OCI-M2 (cell line): ENCODE results near the gene GOLGA6A.
"Not testable (repeated sequence)": the region's sequence is repeated elsewhere in the genome, so short reads cannot be mapped to it uniquely, and the experiment has no call there.

Experiments
- DNase-seq: peaks from one replicate; lab custom pipeline; 2025; ENCODE audit not compliant: unreplicated experiment; lab: John Stamatoyannopoulos, UW

Gene GOLGA6A

DNA sequence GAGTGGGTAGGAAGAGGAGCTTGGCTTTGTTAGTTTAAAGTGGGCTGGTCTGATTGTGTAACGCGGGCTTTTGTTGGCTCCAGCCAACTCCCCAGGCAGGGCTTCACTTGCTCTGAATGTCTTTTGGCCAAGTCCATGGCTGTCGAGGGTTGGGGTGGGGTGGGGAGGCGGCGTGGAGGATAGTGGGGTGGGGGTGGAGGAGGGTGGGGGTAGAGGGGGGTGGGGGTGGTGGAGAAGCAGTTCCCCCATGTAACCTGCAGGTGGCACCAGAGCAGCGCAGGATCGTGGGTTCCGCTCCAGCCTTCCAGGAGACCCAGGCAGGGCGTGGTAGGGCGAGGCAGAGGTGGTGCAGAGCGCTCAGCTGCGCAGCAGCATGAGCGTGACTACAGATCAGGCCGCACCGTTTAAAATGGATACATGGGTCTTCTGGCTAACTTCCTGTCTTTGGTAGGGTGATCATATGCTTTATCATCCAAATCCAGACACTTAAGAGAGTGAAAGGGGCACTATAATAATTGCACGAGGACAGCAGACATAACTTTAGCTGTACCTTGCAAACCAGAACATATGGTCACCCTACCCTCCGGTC lies 28.3 kb downstream of the GOLGA6A start:
- DNase-seq: no peak

DNA sequence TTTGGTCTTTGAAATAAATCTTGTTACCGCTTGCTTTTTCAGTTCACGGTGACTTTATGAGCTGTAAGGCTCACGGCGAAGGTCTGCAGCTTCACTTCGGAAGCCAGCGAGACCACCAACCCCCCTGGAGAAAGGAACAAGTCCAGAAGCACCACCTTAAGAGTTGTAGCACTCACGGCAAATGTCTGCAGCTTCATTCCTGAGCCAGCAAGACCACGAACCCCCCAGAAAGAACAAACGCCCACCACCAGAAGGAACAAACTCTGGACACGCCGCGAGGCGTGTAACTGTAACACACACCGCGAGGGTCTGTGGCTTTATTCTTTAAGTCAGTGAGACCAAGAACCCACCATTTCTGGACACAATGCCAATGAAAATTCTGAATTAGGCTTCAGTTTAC lies 28.8 kb downstream of the GOLGA6A start:
- DNase-seq: no peak

DNA sequence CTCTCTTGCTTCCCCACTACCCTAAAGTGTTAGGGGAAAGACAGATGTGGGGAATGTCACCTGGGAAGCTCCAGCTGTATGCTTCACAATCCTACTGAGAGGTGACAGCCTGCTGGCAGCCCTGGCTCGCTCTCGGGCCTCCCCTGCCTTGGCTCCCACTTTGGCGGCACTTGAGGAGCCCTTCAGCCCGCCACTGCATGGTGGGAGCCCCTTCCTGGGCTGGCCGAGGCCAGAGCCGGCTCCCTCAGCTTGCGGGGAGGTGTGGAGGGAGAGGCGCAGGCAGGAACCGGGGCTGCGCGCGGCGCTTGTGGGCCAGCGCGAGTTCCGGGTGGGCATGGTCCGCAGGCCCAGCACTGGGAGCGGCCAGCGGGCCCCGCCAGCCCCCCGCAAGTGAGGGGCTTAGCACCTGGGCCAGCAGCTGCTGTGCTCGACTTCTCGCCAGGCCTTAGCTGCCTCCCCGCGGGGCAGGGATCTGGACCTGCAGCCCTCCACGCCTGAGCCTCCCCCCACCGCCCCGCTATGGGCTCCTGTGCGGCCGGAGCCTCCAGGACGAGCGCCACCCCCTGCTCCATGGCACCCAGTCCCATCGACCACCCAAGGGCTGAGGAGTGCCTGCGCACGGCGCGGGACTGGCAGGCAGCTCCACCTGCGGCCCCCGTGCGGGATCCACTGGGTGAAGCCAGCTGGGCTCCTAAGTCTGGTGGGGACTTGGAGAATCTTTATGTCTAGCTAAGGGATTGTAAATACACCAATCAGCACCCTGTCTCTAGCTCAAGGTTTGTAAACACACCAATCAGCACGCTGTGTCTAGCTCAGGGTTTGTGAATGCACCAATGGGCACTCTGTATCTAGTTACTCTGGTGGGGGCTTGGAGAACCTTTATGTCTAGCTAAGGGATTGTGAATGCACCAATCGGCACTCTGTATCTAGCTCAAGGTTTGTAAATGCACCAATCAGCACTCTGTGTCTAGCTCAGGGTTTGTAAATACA lies 29.8 kb downstream of the GOLGA6A start:
- DNase-seq: not testable (repeated sequence)

DNA sequence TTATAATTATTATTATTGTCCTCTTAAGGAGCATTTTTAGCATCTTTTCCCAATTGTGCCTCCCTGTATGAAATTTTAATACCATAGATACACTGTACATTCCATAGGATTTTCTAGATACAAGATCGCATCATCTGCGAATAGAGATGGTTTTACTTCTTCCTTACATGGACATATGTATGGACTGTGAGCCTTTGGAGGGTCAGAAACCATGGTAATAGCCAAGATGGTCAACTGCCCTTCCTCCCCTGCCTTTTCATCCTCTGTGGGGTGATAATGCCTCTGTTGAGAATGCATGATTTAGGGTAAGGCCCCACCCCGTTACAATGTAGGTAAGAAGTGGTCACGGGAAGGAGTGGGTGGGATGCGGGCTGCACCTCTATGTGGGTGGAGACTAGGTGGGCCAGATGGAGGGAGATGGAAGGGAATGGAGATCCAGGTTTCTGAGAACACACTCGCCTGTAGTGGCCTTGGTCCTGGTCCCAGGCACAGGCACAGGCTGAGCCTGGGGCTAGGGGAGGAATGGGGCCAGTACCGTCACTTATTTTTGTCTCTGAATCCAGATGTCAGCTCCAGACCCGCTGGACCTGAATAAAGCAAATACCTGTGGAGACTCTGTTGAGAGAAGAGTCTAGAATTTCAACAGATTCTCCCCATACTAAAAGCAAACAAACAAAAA lies 31.7 kb downstream of the GOLGA6A start:
- no peak for DNase-seq

DNA sequence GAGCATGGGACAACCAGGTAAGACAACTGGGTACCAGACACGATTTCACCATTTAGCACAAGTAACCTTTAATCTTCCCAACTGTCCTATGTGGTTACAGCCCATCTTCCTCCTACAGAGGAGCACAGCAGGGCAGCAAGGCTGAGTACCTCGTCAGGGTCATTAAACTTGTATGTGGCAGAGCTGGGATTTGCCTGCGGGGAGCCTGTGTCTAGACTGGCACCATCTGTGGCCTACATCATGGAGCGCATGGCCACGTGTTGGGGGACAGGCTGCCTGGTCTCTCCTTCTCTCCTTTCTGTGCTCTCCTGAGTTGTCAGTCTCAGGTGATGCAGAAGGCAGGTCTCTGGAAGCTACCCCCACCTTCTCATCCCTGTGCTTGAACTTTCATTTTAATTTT lies 32.2 kb downstream of the GOLGA6A start:
- DNase-seq: no peak

DNA sequence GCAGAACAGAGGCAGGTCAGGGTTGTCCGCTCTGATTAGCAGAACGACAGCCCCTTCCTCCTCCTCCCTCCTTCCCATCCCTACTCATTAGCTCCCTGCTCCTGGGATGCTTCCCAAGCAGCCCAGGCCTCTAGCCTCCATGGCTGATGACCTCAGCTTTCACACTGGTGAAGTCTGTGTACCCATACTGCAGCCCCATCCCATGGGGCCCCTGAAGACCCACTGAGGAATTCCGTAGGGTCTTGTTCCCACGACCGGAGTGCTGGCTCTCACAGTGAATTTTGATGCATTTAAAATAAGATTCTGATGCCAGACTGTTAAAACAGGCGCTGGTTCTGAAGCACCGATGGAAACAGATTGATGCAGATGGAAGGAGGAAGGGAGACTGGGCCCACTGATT lies 36.1 kb downstream of the GOLGA6A start:
- DNase-seq: no peak

DNA sequence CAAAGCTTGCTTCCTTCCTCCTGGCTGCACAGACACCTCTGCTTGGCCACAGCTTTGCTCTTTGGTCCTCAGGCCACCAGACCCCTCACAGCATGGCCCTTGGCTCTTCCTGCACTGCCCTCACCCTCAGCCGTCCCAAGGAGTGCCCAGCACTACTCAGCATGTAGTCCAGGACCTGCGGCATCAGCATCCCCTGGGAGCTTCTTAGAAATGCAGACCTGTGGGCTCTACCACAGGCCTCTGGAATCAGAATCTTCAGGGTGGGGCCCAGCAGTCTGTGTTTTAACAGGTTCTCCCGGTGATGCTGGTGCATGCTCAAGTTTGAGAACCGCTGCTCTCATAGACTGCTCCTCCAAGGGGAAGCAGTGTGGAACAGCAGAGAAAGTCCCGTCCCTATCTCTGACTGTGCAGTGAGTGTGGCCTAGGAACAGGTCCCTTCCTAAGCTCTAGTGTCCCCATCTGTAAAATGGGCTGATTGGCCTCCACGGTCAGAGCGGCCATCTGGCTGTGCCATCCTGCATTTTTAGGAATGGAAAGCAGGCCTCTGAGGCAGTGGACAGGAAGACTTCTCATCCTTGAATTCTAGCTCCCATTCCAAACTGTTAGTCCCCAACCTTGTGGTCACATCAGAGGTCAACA lies 36.6 kb downstream of the GOLGA6A start:
- DNase-seq: no peak

DNA sequence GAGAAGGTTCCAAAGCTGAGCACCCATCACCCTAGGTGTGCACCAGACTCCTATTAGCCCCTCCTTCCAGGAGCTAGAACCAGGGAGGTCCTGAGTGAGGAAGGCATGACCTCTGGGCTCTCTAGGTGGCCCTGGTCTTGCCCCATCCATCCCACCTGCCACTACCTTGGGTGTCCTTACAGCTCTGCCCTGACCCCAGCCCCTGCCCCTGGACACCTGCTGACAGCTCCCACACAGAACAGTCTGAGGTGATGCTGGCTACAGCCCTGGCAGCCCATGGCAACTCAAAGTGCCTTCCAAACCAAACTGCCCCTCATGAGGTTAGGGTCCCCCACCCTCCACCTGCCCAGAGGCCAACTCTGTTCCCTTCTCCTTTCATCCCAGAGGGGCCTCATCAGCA lies 37.2 kb downstream of the GOLGA6A start:
- no peak for DNase-seq

DNA sequence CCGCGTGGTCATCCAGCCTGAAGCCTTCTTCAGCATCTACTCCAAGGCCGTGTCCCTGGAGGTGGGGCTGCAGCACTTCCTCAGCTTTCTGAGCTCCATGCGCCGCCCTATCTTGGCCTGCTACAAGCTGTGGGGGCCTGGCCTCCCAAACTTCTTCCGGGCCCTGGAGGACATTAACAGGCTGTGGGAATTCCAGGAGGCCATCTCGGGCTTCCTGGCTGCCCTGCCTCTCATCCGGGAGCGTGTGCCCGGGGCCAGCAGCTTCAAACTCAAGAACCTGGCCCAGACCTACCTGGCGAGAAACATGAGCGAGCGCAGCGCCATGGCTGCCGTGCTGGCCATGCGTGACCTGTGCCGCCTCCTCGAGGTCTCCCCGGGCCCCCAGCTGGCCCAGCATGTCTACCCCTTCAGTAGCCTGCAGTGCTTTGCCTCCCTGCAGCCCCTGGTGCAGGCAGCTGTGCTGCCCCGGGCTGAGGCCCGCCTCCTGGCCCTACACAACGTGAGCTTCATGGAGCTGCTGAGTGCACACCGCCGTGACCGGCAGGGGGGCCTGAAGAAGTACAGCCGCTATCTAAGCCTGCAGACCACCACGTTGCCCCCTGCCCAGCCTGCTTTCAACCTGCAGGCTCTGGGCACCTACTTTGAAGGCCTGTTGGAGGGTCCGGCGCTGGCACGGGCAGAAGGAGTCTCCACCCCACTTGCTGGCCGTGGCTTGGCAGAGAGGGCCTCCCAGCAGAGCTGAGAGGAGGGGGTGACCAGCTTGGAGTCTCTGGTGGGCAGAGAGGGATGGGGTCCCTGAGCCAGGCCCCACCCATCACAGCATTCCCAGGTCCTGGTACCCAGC lies 37.9 kb downstream of the GOLGA6A start:
- DNase-seq: no peak

DNA sequence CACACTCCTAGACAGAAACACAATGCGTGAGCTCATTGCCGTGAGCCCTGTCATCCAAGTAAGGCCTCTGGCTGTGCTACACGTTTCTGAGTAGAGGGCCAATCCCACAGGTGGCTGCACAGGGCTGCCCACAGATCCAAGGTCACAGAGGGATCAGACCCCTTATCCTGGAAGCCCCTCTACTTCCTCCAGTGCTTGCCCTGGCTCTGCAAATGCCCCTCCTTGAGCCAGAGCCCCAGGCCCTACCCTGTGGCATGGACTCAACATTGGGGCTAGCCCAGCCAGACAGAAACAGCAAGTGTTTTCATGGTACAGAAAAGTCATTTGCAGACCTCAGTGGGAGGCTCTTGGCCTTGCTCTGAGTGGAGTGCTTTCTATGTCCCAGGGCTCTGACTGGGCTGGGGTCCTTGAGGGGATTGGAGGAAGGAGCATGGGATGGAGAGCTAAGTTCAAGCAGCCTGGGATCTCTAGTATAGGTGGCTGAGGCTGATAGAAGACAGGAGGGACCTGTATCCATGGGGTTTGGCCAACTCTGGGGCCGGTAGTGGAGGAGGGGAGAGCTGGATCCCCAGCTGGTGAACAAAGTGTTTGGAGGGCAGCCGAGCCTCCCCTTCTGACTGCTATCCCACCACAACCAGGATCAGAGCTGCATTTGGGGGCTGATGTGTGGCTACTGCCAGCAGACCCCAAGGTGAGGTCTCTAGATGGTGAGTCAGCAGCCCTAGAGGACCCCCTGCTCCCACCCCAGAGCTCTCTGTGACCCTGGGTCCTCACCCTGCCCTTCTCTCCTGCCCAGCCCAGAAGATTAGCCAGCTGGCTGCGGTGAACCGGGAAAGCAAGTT lies 38.7 kb downstream of the GOLGA6A start:
- no peak for DNase-seq

DNA sequence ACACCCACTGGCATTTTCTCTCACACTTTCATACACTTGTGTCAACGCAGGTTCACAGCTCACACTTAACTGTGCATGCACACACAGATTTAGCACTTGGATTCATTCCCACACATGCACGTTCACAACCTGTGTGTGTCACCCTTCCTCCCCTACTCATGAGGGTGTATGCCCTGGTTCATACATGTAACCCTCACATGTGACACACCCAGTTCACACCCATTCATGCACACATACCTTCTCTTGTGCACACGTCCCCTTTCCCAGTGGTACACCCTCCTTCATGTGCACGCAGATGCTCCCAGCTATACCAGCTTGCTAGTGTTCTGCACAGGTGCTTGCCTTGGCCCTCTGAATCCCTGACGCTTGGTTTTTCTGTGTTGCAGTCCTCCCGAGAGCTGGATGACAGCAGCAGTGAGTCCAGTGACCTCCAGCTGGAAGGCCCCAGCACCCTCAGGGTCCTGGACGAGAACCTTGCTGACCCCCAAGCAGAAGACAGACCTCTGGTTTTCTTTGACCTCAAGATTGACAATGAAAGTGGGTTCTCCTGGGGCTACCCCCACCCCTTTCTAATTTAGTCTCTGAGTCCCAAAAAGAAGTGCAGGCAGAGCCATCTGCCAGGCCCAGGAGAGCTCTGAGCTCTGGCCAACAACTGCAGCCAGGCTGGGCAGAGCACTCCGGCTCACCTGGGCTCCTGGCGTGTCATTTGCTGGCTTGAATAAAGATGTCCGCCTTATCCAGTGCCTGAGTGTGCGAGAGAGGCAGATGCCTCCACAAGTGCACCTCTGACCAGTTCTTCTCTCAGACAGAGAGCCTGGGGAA lies 39.5 kb downstream of the GOLGA6A start:
- no peak for DNase-seq

DNA sequence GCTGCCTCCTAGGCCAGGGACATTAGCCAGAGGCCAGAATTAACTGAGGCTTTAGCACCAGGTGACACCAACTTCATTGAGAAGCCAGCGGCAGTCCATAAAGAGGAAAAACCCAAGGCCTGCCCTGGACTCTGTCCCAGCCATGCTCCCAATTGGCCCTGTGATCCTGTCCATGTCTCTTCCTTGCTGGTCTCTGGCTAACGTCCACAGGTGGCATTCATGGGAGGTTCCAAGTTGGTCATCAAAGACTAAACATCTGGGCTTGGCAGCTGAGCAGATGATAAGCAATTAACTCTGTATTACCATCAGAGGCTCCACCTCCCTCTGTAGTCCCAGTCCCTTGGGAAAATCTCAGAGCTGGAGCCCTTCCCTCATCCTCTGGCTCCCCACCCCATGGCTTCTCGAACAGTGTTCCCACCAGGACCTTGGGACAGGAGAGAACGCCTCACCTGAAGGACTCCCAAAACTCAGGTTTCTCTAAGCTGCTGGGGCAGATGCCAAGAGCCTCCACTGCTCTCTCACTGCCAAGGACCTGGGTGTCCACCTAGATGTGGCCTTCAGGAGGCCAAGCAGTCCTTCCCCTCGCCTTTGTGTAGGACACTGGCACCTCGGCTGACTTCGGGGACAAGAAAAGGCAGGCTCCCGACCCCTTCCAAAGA lies 40.4 kb downstream of the GOLGA6A start:
- DNase-seq: no peak

DNA sequence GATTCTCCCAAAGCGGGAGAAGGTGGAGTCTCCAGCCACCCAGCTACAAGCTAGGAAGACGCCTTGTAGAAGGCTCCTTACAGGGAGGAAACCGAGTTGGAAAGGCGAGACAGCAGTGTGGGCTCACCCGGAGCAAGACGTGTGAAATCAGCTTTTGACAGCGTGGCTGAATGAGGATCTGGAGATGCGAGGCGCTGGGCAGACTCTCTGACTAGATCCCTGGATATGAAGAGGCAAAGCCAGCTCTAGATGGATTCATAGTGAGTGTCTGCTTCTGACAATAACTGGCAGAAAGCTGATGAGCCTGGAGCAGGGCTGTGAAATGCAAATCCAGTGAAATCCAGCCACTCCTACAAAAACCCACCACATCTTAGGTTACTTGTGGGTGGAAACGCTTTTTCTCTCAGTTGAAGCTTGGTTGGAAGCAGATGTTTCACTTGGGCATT lies 41.0 kb downstream of the GOLGA6A start:
- DNase-seq: no peak

DNA sequence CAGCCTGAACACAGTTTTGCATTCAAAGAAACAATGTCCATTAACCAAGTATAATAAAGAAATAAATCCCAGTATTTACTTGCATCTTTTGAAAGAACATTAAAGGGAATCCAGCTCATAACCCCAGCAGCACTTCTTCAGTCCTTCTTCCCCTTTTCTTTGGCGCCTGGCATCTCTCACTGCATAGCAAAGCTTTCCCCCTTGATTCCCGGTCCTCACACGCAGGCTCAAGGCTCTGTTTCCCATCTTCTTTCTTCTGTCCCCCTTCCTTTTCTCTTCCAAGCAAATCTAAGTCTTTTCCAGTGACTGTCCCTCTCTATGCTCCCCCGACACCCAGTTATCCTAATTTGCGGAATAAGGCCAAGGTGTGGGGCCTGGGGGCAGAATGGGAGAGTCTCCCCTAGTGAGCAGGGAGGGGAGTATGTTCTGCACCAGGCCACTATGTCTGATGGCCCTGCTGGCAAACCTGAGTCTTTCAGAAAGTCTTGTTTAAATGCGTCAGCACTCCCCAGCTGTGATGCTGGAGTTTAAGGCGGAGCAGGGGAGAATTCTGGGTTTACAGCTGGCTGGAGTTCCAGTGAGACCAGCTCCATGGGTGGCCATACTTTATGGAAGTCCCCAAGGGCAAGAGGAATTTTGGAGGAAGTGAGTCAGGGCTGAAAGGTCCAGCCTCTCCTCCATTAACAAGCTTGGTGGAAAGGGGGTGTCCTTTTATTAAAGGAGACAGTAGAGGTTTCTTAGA lies 42.1 kb downstream of the GOLGA6A start:
- DNase-seq: no peak

DNA sequence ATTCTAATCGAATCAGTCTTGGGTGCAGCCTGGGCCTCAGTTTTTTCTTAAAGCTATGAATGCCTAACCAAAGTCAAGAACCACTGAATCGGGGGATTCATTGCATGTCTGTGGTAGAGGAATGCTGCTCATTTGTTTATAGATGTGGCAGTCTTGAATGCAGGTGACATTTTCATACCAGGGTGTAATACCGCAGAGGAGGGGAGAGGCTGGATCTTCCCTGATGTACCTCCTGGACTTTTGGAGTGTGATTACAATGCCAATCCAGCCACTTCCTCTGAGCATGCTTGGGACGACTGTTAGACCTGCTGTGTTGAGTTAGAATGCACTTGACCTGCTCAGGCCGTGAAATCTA lies 42.7 kb downstream of the GOLGA6A start:
- no peak for DNase-seq

DNA sequence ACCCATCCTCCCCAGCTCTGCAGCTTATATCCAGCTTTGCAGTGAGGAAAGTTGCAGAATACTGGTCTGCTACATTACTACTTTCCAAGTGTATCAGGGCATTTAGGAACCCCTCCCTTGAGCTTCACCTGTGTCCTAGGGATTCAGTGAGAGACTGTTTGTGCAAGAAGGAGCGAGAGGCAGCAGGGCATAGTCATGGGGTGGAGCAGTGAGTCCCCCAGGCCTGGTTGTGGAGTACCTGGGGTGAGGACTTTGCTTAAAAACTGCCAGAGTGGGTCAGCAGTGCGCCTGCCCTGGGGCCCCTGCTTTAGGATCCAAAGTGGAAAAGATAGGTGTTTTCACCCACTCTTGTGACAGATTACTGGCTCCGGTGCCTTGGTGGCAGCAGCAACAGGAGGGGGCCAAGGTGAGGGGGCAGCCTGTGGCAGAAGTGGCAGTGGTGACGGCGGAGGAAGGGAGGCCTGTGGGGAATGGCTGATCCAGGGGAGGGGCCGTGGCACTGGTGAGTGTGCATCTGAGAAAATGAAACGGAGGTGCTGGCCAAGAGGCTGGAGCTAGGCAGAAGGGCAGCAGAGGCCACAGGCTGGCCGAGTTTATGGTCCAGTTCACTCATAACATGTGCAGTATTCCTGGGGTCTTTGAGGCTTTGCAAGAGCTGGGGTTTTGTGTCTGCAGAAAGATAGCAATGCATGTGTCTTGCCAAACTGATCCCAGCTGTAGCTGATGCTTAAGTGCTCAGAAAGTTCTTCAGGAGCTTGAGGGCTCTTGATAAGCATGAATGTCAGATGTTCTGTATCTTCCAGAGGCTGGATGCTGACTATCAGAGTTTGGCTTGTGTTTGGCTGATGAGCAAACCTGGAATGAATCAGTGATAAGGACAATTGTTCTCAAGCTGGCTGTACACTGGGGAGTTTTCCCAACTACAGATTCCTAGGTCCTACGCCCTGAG lies 43.4 kb downstream of the GOLGA6A start:
- DNase-seq: no peak
